GM18873 (cell line): ENCODE results near the gene RETREG2.

Experiments
- ATAC-seq: cut with Tn5 transposase; IDR thresholded peaks from one replicate; pipeline ENCODE4 v1.9.1; 2021; ENCODE audit warnings: mild to moderate bottlenecking, moderate library complexity, moderate number of reproducible peaks; ENCODE audit not compliant: unreplicated experiment, low FRiP score

Gene RETREG2

GRCh38 chr2:219230059-219230540 lies 52.0 kb downstream of the RETREG2 start:
- ATAC-seq, result peak; percentile 1

DNA sequence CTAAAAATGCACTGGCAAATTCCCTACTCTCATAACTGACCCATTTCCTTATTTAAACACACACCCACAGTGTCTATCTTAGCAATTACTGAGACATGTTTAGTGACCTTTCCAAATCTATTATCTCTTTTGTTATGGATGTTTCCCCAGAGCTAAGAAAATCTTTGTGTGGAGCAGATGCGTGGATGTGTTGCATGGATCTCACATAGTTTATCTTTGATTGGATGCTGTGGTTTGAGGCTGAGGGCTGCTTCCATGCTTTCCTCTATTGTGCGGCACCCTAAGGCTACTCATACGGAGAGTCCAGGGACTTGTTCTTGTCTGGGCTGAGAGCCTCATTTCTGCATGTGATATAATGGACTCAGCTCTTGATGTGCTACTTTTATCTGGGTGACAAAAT lies 56.3 kb downstream of the RETREG2 start:
- no peak for ATAC-seq
